ENCODE measurements around the gene RHO. TPM values are rescaled to one million over a fixed set of nuclear protein-coding genes. Genes with fewer than 3 reads are reported as not detected.

Gene RHO
- total RNA-seq, 1 donor from 2014 or later, result not detected

GRCh38 chr3:129565902-129566301 lies 37.5 kb downstream of the RHO start:
- ATAC-seq (ENCODE audit: poor library complexity) (no peak), DNase-seq (no peak)
- intact Hi-C loops (cut with DNase I), result no loop called here

DNA sequence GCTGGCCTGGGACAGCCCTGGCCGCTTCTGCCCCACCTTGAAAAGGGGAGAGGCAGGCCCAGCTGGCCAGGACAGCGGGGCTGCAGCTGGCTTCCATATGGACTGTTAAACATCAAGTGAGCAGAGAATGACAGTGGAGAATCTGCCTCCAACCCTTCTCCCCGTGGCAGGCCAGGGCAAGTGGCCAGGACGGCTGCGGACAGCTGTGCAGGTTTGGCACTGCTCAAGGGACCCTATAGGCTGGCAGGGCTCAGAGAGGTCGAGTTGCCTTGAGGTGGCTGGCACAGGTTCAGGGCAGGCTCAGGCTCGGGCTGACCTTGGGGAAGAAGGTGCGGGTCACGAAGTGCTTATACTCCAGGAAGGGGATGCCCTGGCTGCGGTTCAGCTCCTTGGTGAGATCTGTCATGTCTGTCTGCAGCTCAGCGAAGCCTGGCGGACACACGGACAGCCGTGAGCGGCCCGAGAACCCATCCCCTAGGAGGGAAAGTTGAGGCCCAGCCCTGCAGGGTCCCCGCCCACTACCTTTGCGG lies 38.8 kb downstream of the RHO start:
- DNase-seq (peak; percentile 62), ATAC-seq (ENCODE audit: poor library complexity) (peak; percentile 14)
- intact Hi-C loops (cut with DNase I), result no loop called here

GRCh38 chr3:129567939-129568338 lies 39.5 kb downstream of the RHO start:
- intact Hi-C loops (cut with DNase I), result no loop called here
- ATAC-seq (ENCODE audit: poor library complexity), result no peak
- DNase-seq, result no peak

GRCh38 chr3:129569856-129570255 lies 41.4 kb downstream of the RHO start:
- DNase-seq, result no peak
- ATAC-seq (ENCODE audit: poor library complexity), result no peak
- intact Hi-C loops (cut with DNase I), result no loop called here

- no peak for ATAC-seq (ENCODE audit: poor library complexity)
- intact Hi-C loops (cut with DNase I), result no loop called here
- no peak for DNase-seq
Measured at GRCh38 chr3:129571605-129572547, 43.4 kb downstream of the RHO start.

- intact Hi-C loops (cut with DNase I), result no loop called here
- ATAC-seq (ENCODE audit: poor library complexity) (no peak), DNase-seq (no peak)
Measured at GRCh38 chr3:129572603-129573002, 44.2 kb downstream of the RHO start.

DNA sequence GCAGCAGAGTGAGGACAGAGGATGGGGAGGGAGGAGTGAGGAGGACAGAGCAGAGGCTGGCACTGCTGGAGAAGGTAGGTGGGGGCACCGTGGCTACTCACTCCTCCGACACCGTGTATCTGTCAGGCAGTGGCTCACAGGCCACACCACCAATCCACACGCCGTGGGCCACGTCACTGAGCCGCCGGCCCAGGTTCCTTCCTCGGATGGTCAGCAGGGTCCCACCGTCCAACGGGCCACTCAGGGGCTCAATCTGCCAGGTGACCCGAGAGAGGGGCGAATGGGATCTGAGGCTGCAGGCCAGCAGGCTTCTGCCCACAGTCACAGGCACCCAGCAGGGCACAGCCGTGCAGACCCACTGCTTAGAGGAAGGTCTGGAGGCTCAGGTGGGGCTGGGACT lies 45.1 kb downstream of the RHO start:
- ATAC-seq (ENCODE audit: poor library complexity), result no peak
- no peak for DNase-seq
- intact Hi-C loops (cut with DNase I), result no loop called here

GRCh38 chr3:129574206-129574605 lies 45.8 kb downstream of the RHO start:
- intact Hi-C loops (cut with DNase I), result no loop called here
- ATAC-seq (ENCODE audit: poor library complexity) (no peak), DNase-seq (no peak)

DNA sequence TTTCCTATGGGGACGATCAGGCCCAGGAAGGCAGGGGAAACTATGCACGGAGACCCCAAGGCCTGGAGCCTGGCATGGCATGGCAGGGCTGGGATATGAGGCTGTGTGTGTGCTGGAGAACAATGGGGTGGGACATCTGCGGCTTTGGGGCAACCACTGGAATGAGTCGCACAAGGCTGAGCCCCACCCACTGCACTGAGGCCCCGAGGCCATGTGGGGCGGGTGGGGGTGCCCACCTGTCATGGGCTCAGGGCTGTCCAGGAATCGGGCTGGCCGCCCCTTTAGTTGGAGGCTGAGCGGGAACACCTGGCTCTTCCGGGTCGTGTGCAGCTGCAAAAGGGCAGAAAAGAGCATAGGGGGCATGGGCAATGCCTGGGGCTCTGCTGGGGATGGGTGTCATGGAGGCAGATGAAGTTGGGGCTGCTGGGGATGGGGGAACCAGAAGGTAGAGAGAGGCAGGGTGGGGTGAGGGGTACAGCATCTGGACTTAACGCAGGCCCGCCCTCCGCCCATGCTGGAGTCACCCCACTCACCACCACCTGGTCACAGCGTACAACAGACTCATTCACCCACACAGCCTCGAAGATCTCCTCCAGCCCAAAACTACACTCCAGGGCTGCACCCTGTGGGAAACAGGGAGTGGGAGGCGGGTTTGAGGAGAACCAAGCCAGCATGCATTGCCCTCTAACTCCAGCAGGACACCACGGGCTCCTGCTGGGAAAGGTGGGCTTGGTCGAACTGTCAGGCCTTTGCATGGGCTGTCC lies 47.0 kb downstream of the RHO start:
- DNase-seq (no peak), ATAC-seq (ENCODE audit: poor library complexity) (no peak)
- intact Hi-C loops (cut with DNase I), result no loop called here

DNA sequence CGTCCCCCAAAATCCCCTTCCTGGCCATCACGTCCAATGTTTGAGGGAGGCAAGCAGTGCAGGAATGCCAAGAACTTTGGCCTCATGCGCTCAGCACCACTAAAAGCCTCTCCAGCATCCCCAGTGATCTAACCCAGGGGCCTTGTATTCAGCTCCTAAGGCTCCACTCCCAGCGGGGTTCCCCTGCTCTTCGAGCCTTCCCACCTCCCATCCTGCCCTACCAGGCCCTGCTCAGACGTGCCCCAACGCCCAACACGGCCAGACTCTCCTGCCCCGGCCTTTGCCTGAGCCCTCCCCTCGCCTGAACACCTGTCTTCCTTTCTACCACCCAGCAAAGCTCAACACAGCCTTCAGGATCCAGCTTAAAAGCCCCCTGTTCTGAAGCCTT lies 47.6 kb downstream of the RHO start:
- DNase-seq (no peak), ATAC-seq (ENCODE audit: poor library complexity) (no peak)
- intact Hi-C loops (cut with DNase I), result no loop called here

DNA sequence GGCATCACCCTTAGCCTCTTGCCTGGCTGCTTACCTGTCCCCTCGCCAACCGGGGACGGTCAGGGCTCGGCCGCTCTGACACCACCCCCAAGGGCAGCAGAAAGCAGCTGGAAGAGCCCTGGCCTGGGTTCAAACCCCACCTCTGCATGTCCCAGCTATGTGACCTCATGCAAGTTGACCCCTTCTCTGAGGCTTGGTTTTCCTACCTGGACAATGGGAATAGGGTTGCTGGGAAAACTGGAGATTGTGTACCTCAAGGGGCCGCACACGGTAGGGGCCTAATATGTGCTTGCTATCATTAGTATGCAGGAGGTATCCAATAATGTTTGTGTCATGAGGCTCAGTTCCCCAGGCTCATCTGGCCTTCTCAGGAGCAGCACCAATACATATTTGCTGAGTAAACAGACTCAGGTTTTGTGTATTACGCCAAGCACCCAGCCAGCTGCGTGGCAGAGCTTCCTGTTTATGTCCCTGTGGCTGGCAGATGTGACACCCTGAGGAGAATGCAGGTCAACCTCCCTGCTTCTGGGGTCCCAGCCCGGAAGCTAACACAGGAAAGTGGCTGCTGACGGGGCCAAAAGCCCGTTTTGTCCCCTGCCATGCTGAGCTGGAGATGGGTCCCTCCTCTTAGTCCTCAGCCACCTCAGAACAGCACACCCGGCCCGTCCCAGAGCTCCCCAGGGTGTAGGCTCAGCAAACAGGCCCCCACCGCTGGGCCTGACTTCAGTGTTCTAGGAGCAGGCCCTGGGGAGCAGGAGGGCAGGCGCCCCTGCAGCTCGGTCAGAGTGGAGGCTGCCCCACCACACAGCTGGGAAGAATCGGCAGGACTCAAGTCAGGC lies 48.3 kb downstream of the RHO start:
- DNase-seq (peak; percentile 80), ATAC-seq (ENCODE audit: poor library complexity) (peak; percentile 48)
- intact Hi-C loops (cut with DNase I), result no loop called here

- ATAC-seq (ENCODE audit: poor library complexity) (peak; percentile 54), DNase-seq (peak; percentile 87)
- intact Hi-C loops (cut with DNase I), result no loop called here
Measured at GRCh38 chr3:129577366-129577765, 48.9 kb downstream of the RHO start.

- intact Hi-C loops (cut with DNase I), result no loop called here
- ATAC-seq (ENCODE audit: poor library complexity) (peak; percentile 33), DNase-seq (peak; percentile 67)
Measured at GRCh38 chr3:129577925-129578786, 49.7 kb downstream of the RHO start.

GRCh38 chr3:129579991-129580390 lies 51.6 kb downstream of the RHO start:
- DNase-seq (no peak), ATAC-seq (ENCODE audit: poor library complexity) (no peak)
- intact Hi-C loops (cut with DNase I), result no loop called here

DNA sequence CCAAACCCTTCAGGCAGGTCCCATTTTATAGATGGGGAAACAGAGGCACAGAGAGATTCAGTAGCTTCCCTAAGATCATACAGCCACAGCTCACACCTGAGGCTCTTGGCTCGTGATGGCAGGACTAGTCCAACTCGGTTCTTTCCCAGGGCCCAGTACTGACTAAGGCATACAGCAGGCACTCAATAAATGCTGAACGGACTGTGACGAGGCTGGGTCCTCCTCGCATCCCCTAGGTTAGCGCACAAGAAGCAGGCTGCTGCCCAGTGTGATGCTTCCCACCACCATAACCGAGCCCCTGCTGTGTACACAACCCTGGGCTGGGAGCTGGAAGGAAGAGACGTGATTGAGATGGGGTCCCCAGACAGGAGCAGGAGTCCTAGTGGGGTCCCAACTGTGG lies 53.2 kb downstream of the RHO start:
- ATAC-seq (ENCODE audit: poor library complexity) (no peak), DNase-seq (no peak)
- intact Hi-C loops (cut with DNase I), result no loop called here

- DNase-seq (no peak), ATAC-seq (ENCODE audit: poor library complexity) (no peak)
- intact Hi-C loops (cut with DNase I), result no loop called here
Measured at GRCh38 chr3:129582799-129583198, 54.4 kb downstream of the RHO start.

GRCh38 chr3:129583289-129583688 lies 54.9 kb downstream of the RHO start:
- DNase-seq (no peak), ATAC-seq (ENCODE audit: poor library complexity) (no peak)
- intact Hi-C loops (cut with DNase I), result no loop called here

GRCh38 chr3:129584631-129585030 lies 56.2 kb downstream of the RHO start:
- ATAC-seq (ENCODE audit: poor library complexity), result no peak
- intact Hi-C loops (cut with DNase I), result no loop called here

More at GRCh38 chr3:129584631-129585030, 56.2 kb downstream of the RHO start:
- no peak for DNase-seq

Measured in Right ventricle myocardium superior (tissue), 1 donor.